Lung (tissue), 12 donors: Measurements from ENCODE around the gene SPAG9. TPM values are rescaled to one million over a fixed set of nuclear protein-coding genes. Genes with fewer than 3 reads are reported as not detected.

Experiments used
- ATAC-seq: fragments of 200-7000 bp; cut with Tn5 transposase; one replicate; pipeline ENCODE4 v1.9.1; 2020; ENCODE audit warnings: moderate number of reproducible peaks; ENCODE audit not compliant: insufficient read depth, low FRiP score
- DNase-seq, 3 donors: peaks; one replicate each; pipeline ENCODE4 v3.0.0-alpha.2; 2013 to 2017
- H3K27ac ChIP-seq, 2 donors: one replicate each; pipeline ENCODE4 v1.5.1; 2013; ENCODE audit warnings: mild to moderate bottlenecking in 2 of 2, moderate library complexity in 2 of 2, control low read depth in 1 of 2, inconsistent platforms in 1 of 2, low read depth in 1 of 2, low read length in 1 of 2
- H3K27me3 ChIP-seq, 3 donors: one replicate each; pipeline ENCODE4 v1.5.1; 2013; ENCODE audit warnings: low read length in 2 of 3; ENCODE audit not compliant: control insufficient read depth in 3 of 3, insufficient read depth in 3 of 3
- H3K36me3 ChIP-seq, 4 donors: one replicate each; pipeline ENCODE4 v1.5.1; 2013; ENCODE audit warnings: low read length in 4 of 4, mild to moderate bottlenecking in 1 of 4, moderate library complexity in 1 of 4; ENCODE audit not compliant: control insufficient read depth in 4 of 4, insufficient read depth in 4 of 4
- H3K4me1 ChIP-seq, 5 donors: one replicate each; pipeline ENCODE4 v1.5.1; 2013; ENCODE audit warnings: low read length in 5 of 5, mild to moderate bottlenecking in 2 of 5, moderate library complexity in 1 of 5; ENCODE audit not compliant: control insufficient read depth in 5 of 5, insufficient read depth in 5 of 5
- H3K4me3 ChIP-seq: one replicate; pipeline ENCODE4 v1.5.1; 2013; ENCODE audit warnings: mild to moderate bottlenecking, control low read depth, moderate library complexity
- H3K9ac ChIP-seq, 2 donors: one replicate each; pipeline ENCODE4 v1.5.1; 2013; ENCODE audit warnings: low read length in 2 of 2, control low read depth in 1 of 2; ENCODE audit not compliant: insufficient read depth in 1 of 2
- H3K9me3 ChIP-seq, 4 donors: one replicate each; pipeline ENCODE4 v1.5.1; 2013; ENCODE audit warnings: low read length in 3 of 4, mild to moderate bottlenecking in 1 of 4, moderate library complexity in 1 of 4; ENCODE audit not compliant: control insufficient read depth in 4 of 4, insufficient read depth in 3 of 4
- WGBS, 2 donors: extraction: QIAGEN DNeasy Blood & Tissue Kit; methylation state at CpG; one replicate each; pipeline ENCODE4 v1.1.7; 2013; 5-methylcytosine and 5-hydroxymethylcytosine counted together
- polyA plus RNA-seq, 2 donors: library from polyadenylated mRNA; stranded (reverse); fragments of 200-250 nt; gene quantifications; one replicate each; pipeline ENCODE4 v1.2.1, GENCODE V29; 2013
- total RNA-seq, 2 donors: library from RNA; depleted of rRNA in 1 of 2; stranded (reverse); fragments of >200 nt in 1 of 2; gene quantifications; one replicate each; pipeline ENCODE4 v1.2.1, GENCODE V29; 2014 to 2021
- TF ChIP-seq, protein P1 (sequence below): IDR thresholded peaks from 2 replicates; pipeline ENCODE4 v1.5.1; 2012; ENCODE audit warnings: mild to moderate bottlenecking; ENCODE audit errors: control extremely low read depth, extremely low read depth
- donor health status: control.
- donor health status: control.
- donor health status: Bipolar disorder and iron deficiency.
- donor health status: healthy.
- donor health status: DM: yes; HTN: yes; CAD: no.

Gene SPAG9
- total and polyA plus RNA-seq, 4 donors, result 37.2 to 174 (median 75.2) TPM

DNA sequence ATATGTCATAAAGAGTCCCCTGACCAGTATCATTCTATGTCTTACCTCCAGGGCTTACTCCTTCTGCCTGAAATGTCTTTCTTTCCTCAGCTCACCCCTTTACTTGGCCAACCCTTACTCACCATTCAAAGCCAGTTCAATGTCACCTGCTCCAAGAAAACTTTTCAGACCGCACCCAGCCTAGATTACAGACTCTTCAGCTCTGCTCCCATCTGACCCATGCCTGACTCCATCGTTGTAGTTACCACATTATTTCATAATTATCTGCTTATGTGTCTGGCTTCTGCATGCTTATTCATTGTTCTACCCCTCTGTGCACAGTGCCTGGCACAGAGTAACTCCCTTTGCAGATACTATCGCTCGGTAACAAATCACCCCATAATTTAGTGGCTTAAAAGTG, 192.0 kb downstream of the SPAG9 start:
- no peak for DNase-seq
- H3K4me1 ChIP-seq, result peaks cover 0 to 16% (median 0%) of the 10 kb centered on the region in 5 donors
- H3K27me3 ChIP-seq, result no peaks in the 10 kb centered on the region
- H3K9ac ChIP-seq, result no peak overlapping the region
- no peak for ATAC-seq
- H3K4me3 ChIP-seq, result no peak overlapping the region
- 56 to 69% methylated on average over 4 of the region's 4 CpGs for WGBS, 2 donors
- no peaks in the 10 kb centered on the region for H3K36me3 ChIP-seq
- H3K27ac ChIP-seq, result no peak overlapping the region
- TF ChIP-seq, protein P1, sequence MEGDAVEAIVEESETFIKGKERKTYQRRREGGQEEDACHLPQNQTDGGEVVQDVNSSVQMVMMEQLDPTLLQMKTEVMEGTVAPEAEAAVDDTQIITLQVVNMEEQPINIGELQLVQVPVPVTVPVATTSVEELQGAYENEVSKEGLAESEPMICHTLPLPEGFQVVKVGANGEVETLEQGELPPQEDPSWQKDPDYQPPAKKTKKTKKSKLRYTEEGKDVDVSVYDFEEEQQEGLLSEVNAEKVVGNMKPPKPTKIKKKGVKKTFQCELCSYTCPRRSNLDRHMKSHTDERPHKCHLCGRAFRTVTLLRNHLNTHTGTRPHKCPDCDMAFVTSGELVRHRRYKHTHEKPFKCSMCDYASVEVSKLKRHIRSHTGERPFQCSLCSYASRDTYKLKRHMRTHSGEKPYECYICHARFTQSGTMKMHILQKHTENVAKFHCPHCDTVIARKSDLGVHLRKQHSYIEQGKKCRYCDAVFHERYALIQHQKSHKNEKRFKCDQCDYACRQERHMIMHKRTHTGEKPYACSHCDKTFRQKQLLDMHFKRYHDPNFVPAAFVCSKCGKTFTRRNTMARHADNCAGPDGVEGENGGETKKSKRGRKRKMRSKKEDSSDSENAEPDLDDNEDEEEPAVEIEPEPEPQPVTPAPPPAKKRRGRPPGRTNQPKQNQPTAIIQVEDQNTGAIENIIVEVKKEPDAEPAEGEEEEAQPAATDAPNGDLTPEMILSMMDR, result no peak
- no peaks in the 10 kb centered on the region for H3K9me3 ChIP-seq

- no peaks in the 10 kb centered on the region for H3K9me3 ChIP-seq
- TF ChIP-seq, protein P1, result no peak
- no peak overlapping the region for H3K27ac ChIP-seq
- H3K36me3 ChIP-seq, result no peaks in the 10 kb centered on the region
- H3K4me1 ChIP-seq, result peaks cover 0 to 15% (median 3%) of the 10 kb centered on the region in 5 donors
- H3K4me3 ChIP-seq, result no peak overlapping the region
- ATAC-seq, result no peak
- 84 to 96% methylated on average over 4 of the region's 4 CpGs for whole genome bisulfite sequencing, 2 donors
- DNase-seq, result no peak
- H3K9ac ChIP-seq, result no peak overlapping the region
- no peaks in the 10 kb centered on the region for H3K27me3 ChIP-seq
These were observed 193.4 kb downstream of the SPAG9 start for GRCh38 chr17:50927287-50927686.

- Histone ChIP-seq H3K9ac (no peak overlapping the region), H3K9me3 (no peaks in the 10 kb centered on the region), H3K27ac (no peak overlapping the region), H3K4me3 (no peak overlapping the region), H3K4me1 (peaks cover 0 to 8% (median 0%) of the 10 kb centered on the region in 5 donors), H3K27me3 (no peaks in the 10 kb centered on the region), H3K36me3 (no peaks in the 10 kb centered on the region)
- no peak for DNase-seq
- 81 to 84% methylated on average over 7 of the region's 7 CpGs for WGBS, 2 donors
- ATAC-seq, result no peak
- TF ChIP-seq, protein P1, result no peak
These were observed 194.1 kb downstream of the SPAG9 start for GRCh38 chr17:50926523-50926922.

- Histone ChIP-seq H3K27ac (no peak overlapping the region), H3K4me3 (no peak overlapping the region), H3K9ac (no peak overlapping the region), H3K9me3 (no peaks in the 10 kb centered on the region), H3K36me3 (no peaks in the 10 kb centered on the region), H3K27me3 (no peaks in the 10 kb centered on the region), H3K4me1 (peaks cover 0 to 8% (median 0%) of the 10 kb centered on the region in 5 donors)
- ATAC-seq (no peak), DNase-seq (no peak)
- 88 to 90% methylated on average over 6 of the region's 6 CpGs for WGBS, 2 donors
- TF ChIP-seq, protein P1, result no peak
These were observed 195.3 kb downstream of the SPAG9 start for GRCh38 chr17:50925296-50925891.
